Pons (tissue), 1 donor: Measurements from ENCODE around the gene TNFRSF6B.
A peak's percentile ranks its signal among the peaks of the same experiment; 100 is the strongest.

Source experiments
- DNase-seq: peaks from one replicate; pipeline ENCODE4 v3.0.0-alpha.2; 2016; ENCODE audit warnings: low spot score

Gene TNFRSF6B

GRCh38 chr20:63697868-63698545 is 1.6 kb downstream of the TNFRSF6B start:
- DNase-seq: no peak

DNA sequence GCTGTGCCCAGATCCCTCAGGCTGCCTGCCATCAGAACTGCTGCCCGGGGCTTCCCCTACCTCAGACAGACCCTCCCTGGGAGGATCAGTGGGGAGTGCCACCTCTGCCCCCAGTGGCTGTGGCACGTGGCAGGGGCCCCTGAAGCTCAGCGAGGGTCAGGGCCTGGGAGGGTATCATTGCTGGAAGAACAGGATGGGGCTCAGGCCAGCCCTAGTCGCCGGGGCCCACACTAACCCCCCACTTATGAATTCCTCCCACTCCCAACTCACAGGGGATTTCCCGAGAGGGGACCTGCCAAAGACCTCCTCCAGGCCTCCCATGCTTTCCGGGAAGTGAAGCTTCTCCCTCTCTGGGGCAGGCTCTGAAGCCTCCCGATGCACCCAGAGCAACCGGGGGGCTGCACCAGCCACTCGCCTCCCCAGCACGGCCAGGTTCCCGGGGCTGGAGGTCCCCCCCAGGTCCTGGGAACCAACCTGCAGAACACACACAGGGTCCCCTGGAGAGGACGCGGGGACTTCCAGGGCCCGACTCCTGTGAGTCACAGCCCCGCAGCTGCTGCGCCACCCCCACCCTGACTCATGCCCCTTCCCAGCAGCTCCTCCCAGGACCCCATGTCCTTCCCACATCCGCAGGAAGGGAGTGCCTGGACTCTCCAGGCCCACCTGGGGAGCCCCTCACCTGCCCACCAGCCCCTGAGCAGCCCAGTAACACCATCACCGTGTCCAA is 2.5 kb downstream of the TNFRSF6B start:
- DNase-seq: no peak

- no peak for DNase-seq
These were observed 3.2 kb downstream of the TNFRSF6B start for GRCh38 chr20:63699466-63700198.

DNA sequence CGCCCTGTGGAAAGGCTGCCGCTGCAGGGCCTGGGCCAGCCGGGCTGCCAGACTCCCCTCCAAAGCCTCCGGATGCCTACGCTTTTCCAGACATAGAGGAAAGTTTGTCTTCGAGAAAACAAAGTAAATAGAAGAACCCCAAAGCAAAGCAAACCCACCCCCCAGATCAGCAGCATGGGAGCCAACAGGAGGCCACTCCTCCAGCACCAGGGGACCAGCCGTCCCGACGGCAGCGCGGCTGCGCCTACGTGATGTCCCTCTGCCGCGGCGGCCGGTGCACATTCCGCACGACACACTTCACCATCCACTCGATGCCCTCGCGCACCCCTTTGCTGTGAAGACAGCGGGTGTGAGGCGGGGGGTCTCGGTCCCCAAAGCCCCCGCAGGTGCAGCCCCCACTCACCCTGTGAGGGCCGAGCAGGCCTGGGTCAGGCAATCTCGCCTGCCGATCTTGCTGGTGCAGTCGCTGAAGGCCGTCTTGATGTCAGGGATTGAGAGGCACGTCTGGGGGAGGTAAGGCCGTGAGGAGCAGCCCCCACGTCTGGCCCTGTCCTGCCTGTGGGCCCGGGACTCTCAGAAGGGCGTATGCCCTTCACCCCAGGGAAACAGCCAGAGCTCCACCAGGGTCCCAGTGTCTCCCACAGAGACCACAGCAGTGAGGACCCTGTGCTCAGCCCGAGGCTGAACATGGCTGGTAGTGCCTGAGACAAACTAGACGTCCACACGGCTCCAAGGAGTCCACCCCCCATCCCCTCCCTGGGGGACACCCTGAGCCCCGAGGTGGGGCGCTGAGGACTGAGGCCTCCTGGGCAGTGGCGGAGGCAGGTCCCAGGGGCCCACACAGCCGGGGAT is 4.0 kb downstream of the TNFRSF6B start:
- DNase-seq: no peak

DNA sequence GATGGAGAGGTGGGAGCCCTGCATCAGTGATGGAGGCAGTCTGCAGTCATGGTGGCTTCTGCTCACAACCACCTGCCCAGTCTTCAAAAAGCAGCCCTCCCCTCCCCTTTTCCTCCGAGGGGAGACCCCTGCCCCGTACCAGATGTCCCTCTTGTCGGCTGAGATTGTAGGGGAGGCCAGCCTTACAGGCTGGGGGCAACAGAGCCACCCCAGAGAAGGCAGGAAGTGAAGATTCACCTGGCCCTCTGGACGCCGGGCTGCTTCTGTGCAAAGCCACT is 4.5 kb downstream of the TNFRSF6B start:
- DNase-seq: no peak

- no peak for DNase-seq
These were observed 5.0 kb downstream of the TNFRSF6B start for GRCh38 chr20:63701329-63702035.

DNA sequence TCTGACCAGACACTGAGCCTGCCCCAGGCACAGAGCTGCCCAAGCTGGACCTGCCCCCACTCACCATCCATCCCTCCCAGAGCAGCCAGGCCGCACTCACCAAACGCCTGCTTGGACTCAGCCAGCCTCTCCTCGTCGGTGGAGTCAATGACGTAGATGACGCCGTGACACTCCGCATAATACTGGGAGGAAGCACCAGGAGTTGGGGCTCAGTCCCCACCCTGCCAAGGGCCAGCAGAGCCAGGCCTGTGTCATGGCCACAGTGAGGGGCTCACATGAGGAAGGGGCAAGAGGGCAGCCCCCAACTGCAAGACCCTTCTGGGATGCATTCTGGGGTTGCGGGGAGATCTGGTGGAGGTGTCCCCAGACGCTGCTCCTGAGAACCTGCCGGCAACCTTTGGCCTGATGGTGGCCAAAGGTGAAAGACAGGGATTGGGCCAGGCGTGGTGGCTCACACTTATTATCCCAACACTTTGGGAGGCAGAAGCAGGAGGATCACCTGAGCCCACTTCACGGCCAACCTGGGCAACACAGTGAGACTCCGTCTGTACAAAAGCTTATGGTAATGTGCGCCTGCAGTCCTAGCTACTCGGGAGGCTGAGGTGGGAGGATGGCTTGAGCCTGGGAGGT is 5.7 kb downstream of the TNFRSF6B start:
- no peak for DNase-seq

DNA sequence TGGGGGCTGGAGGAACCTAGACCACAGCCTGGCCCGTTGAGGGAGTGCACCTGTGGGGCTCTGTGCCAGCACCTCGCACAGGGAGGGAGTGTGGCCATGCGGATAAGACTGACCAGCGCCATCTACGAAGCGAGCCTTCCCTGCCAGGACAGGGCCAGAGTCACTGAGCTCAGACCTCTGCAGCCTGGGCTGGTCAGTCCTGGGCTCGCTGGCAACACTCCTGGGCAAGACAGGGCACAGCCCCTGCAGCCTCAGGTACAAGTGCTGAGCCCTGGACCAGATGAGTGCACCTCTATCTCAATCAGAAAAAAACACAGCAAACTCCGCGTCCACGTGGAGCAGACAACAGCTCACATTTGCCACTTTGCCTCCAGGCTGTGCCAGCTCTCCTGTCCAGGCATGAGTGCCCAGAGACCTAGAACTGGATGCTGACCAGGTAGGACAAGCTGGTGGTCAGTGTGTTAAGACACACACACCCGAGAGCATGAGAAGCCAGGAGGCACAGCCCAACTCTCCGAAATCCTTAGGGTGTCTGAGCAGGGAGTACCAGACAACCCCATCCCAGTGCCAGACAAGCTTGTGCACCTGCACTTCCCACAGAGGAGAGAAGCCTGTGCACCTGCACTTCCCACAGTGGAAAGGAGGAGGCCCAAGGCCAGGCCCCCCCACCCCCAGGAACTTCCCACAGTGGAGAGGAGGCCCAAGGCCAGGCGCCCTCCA is 6.5 kb downstream of the TNFRSF6B start:
- no peak for DNase-seq

DNA sequence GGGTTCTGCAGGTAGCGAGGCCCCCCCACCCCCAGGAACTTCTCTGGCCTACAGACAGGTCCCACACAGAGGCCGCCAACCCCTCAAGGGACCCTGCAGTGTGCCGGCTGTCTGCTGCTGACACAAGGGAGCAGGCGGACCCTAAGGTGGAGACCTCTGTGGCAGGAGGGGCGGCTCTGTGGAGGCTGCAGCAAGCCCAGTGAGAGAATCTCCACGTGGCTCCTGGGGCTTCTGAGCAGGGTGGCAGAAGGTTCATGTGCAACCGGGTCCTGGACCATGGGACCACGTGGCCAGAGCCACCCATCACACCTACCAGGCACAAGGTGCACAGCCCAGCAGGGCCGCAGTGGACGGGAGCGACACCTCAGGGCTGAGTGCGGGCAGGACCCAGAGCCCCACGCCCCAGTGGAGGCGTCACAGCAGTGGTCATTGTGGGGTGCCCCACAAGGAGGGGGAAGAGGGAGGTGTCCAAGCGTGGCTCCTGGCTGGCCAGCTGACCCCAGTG is 7.1 kb downstream of the TNFRSF6B start:
- no peak for DNase-seq

GRCh38 chr20:63703976-63704748 is 7.7 kb downstream of the TNFRSF6B start:
- no peak for DNase-seq

DNA sequence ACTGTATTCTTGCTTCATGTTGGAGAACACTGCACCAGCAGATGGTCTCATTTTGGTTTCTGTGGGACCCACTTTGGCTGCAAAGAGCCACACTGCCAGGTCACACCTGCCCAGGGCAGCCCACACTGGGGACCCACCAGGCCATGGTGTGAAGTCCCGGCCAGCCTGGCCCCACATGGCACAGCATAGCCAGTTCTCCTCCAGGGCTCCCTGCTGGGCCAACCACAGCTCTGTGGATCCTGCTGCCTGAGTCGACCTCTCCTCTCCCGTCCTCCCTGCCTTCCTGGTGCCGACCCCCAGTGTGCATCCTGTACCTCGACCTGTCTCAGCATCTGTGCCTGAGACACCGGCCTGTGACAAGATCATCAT is 8.3 kb downstream of the TNFRSF6B start:
- no peak for DNase-seq

DNA sequence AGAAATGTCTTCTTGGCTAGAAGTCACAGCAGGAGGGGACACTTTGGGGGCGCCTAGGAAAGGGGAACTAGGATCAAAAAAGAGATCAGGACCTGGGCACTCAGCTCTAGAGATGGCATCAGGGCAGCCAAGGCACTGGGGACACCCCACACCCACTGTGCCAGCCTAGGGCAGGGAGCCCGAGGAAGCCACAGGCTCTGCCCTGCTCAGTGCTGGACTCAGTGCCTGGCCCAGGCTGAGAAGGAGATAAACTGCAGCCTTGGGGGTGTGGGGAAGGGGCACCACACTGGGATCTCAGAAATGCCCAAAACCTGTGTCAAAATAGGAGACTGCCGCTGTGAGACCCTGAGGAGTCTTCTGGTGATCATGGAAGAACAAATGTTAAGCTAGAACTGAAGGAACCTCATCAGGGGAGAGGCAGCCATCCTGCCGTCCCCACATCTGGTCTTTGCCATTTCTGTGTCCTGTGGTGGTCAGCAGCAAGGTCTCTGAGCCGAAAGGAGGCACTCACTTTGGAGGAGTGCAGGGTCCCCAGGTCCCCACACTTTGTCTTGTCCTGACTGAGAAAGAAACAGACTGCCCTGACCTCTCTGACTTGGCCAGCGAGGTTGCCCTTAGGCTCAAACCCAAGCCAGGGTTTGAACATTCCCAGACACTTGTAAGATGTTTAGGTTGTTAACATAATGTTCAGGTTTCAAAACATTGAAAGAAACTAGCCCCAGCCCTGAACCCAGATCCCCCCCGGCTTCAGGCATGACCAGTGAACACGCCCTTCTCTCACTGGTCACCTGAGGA is 9.0 kb downstream of the TNFRSF6B start:
- DNase-seq: no peak

GRCh38 chr20:63706027-63706695 is 9.7 kb downstream of the TNFRSF6B start:
- DNase-seq: no peak

DNA sequence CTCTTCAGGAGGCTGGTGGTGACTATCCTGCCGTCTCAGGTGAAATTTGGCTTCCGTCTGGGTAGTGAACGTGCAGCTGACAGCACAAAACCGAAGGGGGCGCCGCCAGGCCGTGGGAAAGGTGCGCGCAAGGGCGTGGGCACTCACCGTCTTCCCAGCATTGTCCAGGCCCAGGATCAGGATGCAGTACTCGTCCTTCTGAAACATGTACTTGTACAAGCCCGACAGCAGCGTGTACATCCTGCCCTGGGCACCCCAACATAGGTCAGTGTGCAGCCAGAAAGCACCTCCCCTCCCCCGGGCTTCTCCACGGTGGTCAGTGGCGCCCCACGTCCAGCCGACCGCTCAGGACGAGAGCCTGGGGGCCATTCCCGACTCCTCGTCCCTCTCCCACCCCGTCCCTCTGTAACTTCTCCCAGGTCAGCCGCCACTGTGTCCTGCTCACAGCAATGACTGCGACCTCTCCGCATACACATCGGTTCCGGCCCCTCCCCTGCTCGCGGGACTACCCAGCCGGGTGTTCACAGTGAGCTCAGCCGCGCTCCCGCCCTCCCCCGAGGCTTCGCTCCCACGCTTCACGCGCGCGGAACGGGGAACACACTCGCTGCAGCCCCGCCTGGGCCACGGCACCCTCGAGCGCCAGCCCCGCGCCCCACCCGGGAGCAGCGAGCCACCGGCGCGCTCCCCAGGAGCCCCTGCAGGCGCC is 10.6 kb downstream of the TNFRSF6B start:
- no peak for DNase-seq

GRCh38 chr20:63707558-63708300 is 11.3 kb downstream of the TNFRSF6B start, which contains the start of the genes ARFRP1 and ZGPAT:
Gene ARFRP1, minus strand, starts transcription at chr20:63707976. Its CDS starts 885 bp downstream, at chr20:63707091.
Gene ZGPAT, plus strand, starts transcription at chr20:63708039. Its CDS starts 542 bp downstream, at chr20:63708581.
- peak; percentile 75 for DNase-seq

GRCh38 chr20:63708301-63709148 is 12.1 kb downstream of the TNFRSF6B start:
- no peak for DNase-seq
